ENCODE data around the gene TLK1.

The TLK1 gene

GRCh38 chr2:171004833-171005232, 155.9 kb downstream of the TLK1 start:
- no peak for DNase-seq (ENCODE audit: low read depth, low spot score)

- no peak for DNase-seq (ENCODE audit: low read depth, low spot score)
Measured at GRCh38 chr2:171004363-171004762, 156.3 kb downstream of the TLK1 start.

GRCh38 chr2:170999654-171000053, 161.0 kb downstream of the TLK1 start:
- DNase-seq (ENCODE audit: low read depth, low spot score) = no peak

- no peak for DNase-seq (ENCODE audit: low read depth, low spot score)
Measured at GRCh38 chr2:170997893-170998597, 162.6 kb downstream of the TLK1 start.

GRCh38 chr2:170996316-170996715, 164.4 kb downstream of the TLK1 start:
- DNase-seq (ENCODE audit: low read depth, low spot score) = no peak

- DNase-seq (ENCODE audit: low read depth, low spot score) = no peak
Measured at GRCh38 chr2:170991398-170992182, 169.1 kb downstream of the TLK1 start.

- no peak for DNase-seq (ENCODE audit: low read depth, low spot score)
Measured at GRCh38 chr2:170986566-170987258, 174.0 kb downstream of the TLK1 start.

- DNase-seq (ENCODE audit: low read depth, low spot score) = no peak
Measured at GRCh38 chr2:170985407-170985806, 175.3 kb downstream of the TLK1 start.

GRCh38 chr2:170984079-170984478, 176.6 kb downstream of the TLK1 start:
- DNase-seq (ENCODE audit: low read depth, low spot score) = no peak

- no peak for DNase-seq (ENCODE audit: low read depth, low spot score)
Measured at GRCh38 chr2:170975943-170976270, 184.8 kb downstream of the TLK1 start.

- DNase-seq (ENCODE audit: low read depth, low spot score) = no peak
Measured at GRCh38 chr2:170975127-170975942, 185.4 kb downstream of the TLK1 start.

GRCh38 chr2:170974304-170974993, 186.2 kb downstream of the TLK1 start:
- peak; percentile 92 for DNase-seq (ENCODE audit: low read depth, low spot score)

GRCh38 chr2:170973492-170974303, 187.0 kb downstream of the TLK1 start:
- peak; percentile 89 for DNase-seq (ENCODE audit: low read depth, low spot score)

- DNase-seq (ENCODE audit: low read depth, low spot score) = no peak
Measured at GRCh38 chr2:170973225-170973491, 187.5 kb downstream of the TLK1 start.

GRCh38 chr2:170972296-170973224, 188.1 kb downstream of the TLK1 start:
- DNase-seq (ENCODE audit: low read depth, low spot score) = no peak

- DNase-seq (ENCODE audit: low read depth, low spot score) = no peak
Measured at GRCh38 chr2:170971071-170971470, 189.6 kb downstream of the TLK1 start.

GRCh38 chr2:170969872-170970496, 190.7 kb downstream of the TLK1 start:
- DNase-seq (ENCODE audit: low read depth, low spot score) = no peak

GRCh38 chr2:170969030-170969429, 191.7 kb downstream of the TLK1 start:
- no peak for DNase-seq (ENCODE audit: low read depth, low spot score)
